Measurements from ENCODE around the gene PID1. TPM values are rescaled to one million over a fixed set of nuclear protein-coding genes. Genes with fewer than 3 reads are reported as not detected.
"Not testable (repeated sequence)": the region's sequence is repeated elsewhere in the genome, so short reads cannot be mapped to it uniquely, and the experiment has no call there.

PID1 gene
- total RNA-seq, 1 donor from 2014 or later, result not detected

DNA sequence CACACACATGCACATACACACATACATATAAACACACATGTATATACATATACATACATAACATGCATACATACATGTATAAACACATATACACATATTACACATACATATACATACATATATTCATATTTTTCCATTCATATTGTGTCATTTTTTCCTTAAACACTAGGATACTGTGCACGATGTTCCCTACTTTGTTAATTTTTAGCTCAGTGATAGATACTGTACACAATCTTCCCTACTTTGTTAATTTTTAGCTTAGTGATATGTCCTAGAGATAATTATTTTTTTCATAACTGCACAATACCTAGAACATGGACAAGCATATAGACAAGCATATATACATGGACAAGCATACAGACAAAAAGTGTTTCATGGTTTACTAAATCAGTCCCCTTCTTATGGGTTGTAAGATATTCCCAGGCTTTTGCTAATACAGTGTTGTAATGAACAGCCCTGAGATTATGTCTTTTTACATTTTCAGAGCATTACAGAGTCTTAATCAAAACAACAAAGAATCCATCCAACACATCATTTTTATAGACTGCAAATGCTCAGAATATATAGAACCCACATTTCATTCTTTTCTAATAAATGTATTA, 75.6 kb downstream of the PID1 start:
- H3K4me1 Mint-ChIP-seq (ENCODE audit: low read depth), result no peaks in the 10 kb centered on the region
- no peaks in the 10 kb centered on the region for H3K27me3 Mint-ChIP-seq (ENCODE audit: low read depth)
- DNase-seq (ENCODE audit: low spot score), result no peak
- no peak overlapping the region for H3K27ac Mint-ChIP-seq
- no peaks in the 10 kb centered on the region for H3K9me3 Mint-ChIP-seq
- no peak overlapping the region for H3K4me3 Mint-ChIP-seq (ENCODE audit: low read depth)
- intact Hi-C loops (cut with micrococcal nuclease), result no loop called here
- H3K36me3 Mint-ChIP-seq (ENCODE audit: low read depth), result no peaks in the 10 kb centered on the region

DNA sequence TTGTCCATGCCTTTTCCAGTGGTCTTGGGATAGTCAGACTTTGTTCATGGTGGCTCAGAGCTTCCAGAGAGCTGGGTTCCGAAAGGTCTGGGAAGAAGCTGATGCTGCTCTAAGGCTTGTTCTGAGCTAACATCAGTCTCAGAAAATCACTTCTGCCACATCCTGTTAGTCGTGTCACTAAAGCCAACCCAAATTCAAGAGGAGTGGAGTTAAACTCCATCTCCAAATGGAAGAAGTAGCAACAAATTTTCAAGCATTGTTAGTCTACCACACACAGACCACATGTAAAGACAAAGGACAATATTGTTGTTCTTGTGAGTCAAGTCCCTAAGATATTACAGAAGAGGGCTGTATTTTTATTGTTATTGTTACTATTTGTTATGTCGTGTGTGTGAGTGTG, 77.8 kb downstream of the PID1 start:
- H3K27me3 Mint-ChIP-seq (ENCODE audit: low read depth), result no peaks in the 10 kb centered on the region
- no peak for DNase-seq (ENCODE audit: low spot score)
- H3K4me3 Mint-ChIP-seq (ENCODE audit: low read depth), result no peak overlapping the region
- H3K9me3 Mint-ChIP-seq, result peaks cover under 1% of the 10 kb centered on the region
- no peak overlapping the region for H3K27ac Mint-ChIP-seq
- H3K36me3 Mint-ChIP-seq (ENCODE audit: low read depth), result no peaks in the 10 kb centered on the region
- intact Hi-C loops (cut with micrococcal nuclease), result no loop called here
- no peaks in the 10 kb centered on the region for H3K4me1 Mint-ChIP-seq (ENCODE audit: low read depth)

DNA sequence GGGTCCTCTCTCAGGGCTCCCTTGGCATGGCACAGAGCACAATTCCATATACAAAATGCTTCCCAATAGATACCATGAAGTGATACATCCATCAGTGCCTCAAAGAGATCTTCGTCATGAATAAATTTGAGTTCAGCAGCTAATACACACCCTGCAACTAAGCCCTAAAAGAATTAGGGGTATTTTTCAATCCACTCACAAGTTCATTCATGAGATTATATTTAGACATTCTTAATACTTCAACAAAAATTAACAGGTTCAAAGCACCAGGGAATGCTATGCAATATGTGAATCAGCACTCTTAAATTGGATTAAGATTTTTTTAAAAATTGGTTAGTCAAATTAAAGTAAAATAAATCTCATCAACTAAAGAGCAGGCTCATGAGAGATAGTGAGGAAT, 79.7 kb downstream of the PID1 start:
- H3K36me3 Mint-ChIP-seq (ENCODE audit: low read depth), result no peaks in the 10 kb centered on the region
- H3K27me3 Mint-ChIP-seq (ENCODE audit: low read depth), result no peaks in the 10 kb centered on the region
- peaks cover 19% of the 10 kb centered on the region for H3K9me3 Mint-ChIP-seq
- no peaks in the 10 kb centered on the region for H3K4me1 Mint-ChIP-seq (ENCODE audit: low read depth)
- intact Hi-C loops (cut with micrococcal nuclease), result no loop called here
- no peak overlapping the region for H3K27ac Mint-ChIP-seq
- no peak for DNase-seq (ENCODE audit: low spot score)
- no peak overlapping the region for H3K4me3 Mint-ChIP-seq (ENCODE audit: low read depth)

GRCh38 chr2:229187123-229187522, 84.0 kb downstream of the PID1 start:
- H3K4me1 Mint-ChIP-seq (ENCODE audit: low read depth); H3K27ac Mint-ChIP-seq; H3K4me3 Mint-ChIP-seq (ENCODE audit: low read depth); H3K27me3 Mint-ChIP-seq (ENCODE audit: low read depth); H3K36me3 Mint-ChIP-seq (ENCODE audit: low read depth); intact Hi-C loops (cut with micrococcal nuclease); DNase-seq (ENCODE audit: low spot score): not testable (repeated sequence)
- peaks cover 32% of the 10 kb centered on the region for H3K9me3 Mint-ChIP-seq

- H3K27me3 Mint-ChIP-seq (ENCODE audit: low read depth), result no peaks in the 10 kb centered on the region
- no peaks in the 10 kb centered on the region for H3K36me3 Mint-ChIP-seq (ENCODE audit: low read depth)
- no peak for DNase-seq (ENCODE audit: low spot score)
- H3K4me3 Mint-ChIP-seq (ENCODE audit: low read depth), result no peak overlapping the region
- intact Hi-C loops (cut with micrococcal nuclease), result no loop called here
- H3K27ac Mint-ChIP-seq, result no peak overlapping the region
- no peaks in the 10 kb centered on the region for H3K4me1 Mint-ChIP-seq (ENCODE audit: low read depth)
- peaks cover 21% of the 10 kb centered on the region for H3K9me3 Mint-ChIP-seq
Measured at GRCh38 chr2:229181641-229182040, 89.4 kb downstream of the PID1 start.

DNA sequence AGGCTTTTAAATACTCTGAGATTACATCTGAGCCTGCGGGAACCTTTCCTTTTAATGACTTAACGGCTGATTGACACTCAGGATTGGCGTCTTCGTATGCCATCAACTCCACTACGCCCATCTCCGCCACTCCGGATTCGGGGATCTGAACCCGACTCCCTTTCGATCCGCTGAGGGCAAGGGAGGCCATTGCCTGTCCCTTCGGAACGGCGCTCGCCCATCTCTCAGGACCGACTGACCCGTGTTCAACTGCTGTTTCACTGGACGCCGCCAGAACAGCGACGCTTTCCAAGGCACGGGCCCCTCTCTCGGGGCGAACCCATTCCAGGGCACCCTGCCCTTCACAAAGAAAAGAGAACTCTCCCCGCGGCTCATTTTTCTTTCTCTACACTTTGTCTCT, 90.4 kb downstream of the PID1 start:
- intact Hi-C loops (cut with micrococcal nuclease), result no loop called here
- Mint-ChIP-seq H3K9me3 (peaks cover 13% of the 10 kb centered on the region), H3K4me3 (ENCODE audit: low read depth) (no peak overlapping the region), H3K27me3 (ENCODE audit: low read depth) (no peaks in the 10 kb centered on the region), H3K27ac (no peak overlapping the region), H3K4me1 (ENCODE audit: low read depth) (no peaks in the 10 kb centered on the region), H3K36me3 (ENCODE audit: low read depth) (no peaks in the 10 kb centered on the region)
- DNase-seq (ENCODE audit: low spot score), result no peak

- no peak for DNase-seq (ENCODE audit: low spot score)
- Mint-ChIP-seq H3K4me3 (ENCODE audit: low read depth) (no peak overlapping the region), H3K27ac (no peak overlapping the region), H3K27me3 (ENCODE audit: low read depth) (no peaks in the 10 kb centered on the region), H3K4me1 (ENCODE audit: low read depth) (no peaks in the 10 kb centered on the region), H3K9me3 (peaks cover 6% of the 10 kb centered on the region), H3K36me3 (ENCODE audit: low read depth) (no peaks in the 10 kb centered on the region)
- intact Hi-C loops (cut with micrococcal nuclease), result no loop called here
Measured at GRCh38 chr2:229179628-229180027, 91.5 kb downstream of the PID1 start.

- H3K36me3 Mint-ChIP-seq (ENCODE audit: low read depth), result no peaks in the 10 kb centered on the region
- no peaks in the 10 kb centered on the region for H3K27me3 Mint-ChIP-seq (ENCODE audit: low read depth)
- peaks cover 6% of the 10 kb centered on the region for H3K9me3 Mint-ChIP-seq
- no peak for DNase-seq (ENCODE audit: low spot score)
- no peak overlapping the region for H3K27ac Mint-ChIP-seq
- no peak overlapping the region for H3K4me3 Mint-ChIP-seq (ENCODE audit: low read depth)
- no peaks in the 10 kb centered on the region for H3K4me1 Mint-ChIP-seq (ENCODE audit: low read depth)
- intact Hi-C loops (cut with micrococcal nuclease), result no loop called here
Measured at GRCh38 chr2:229178706-229179105, 92.4 kb downstream of the PID1 start.

- no peaks in the 10 kb centered on the region for H3K27me3 Mint-ChIP-seq (ENCODE audit: low read depth)
- no peaks in the 10 kb centered on the region for H3K36me3 Mint-ChIP-seq (ENCODE audit: low read depth)
- intact Hi-C loops (cut with micrococcal nuclease), result no loop called here
- no peak overlapping the region for H3K27ac Mint-ChIP-seq
- H3K4me3 Mint-ChIP-seq (ENCODE audit: low read depth), result no peak overlapping the region
- H3K4me1 Mint-ChIP-seq (ENCODE audit: low read depth), result no peaks in the 10 kb centered on the region
- no peak for DNase-seq (ENCODE audit: low spot score)
- H3K9me3 Mint-ChIP-seq, result peaks cover 6% of the 10 kb centered on the region
Measured at GRCh38 chr2:229178117-229178516, 93.0 kb downstream of the PID1 start.

GRCh38 chr2:229176136-229176535, 95.0 kb downstream of the PID1 start:
- peaks cover 6% of the 10 kb centered on the region for H3K9me3 Mint-ChIP-seq
- H3K4me3 Mint-ChIP-seq (ENCODE audit: low read depth), result no peak overlapping the region
- H3K4me1 Mint-ChIP-seq (ENCODE audit: low read depth), result no peaks in the 10 kb centered on the region
- intact Hi-C loops (cut with micrococcal nuclease), result no loop called here
- H3K27ac Mint-ChIP-seq, result no peak overlapping the region
- no peaks in the 10 kb centered on the region for H3K27me3 Mint-ChIP-seq (ENCODE audit: low read depth)
- H3K36me3 Mint-ChIP-seq (ENCODE audit: low read depth), result no peaks in the 10 kb centered on the region
- DNase-seq (ENCODE audit: low spot score), result no peak

GRCh38 chr2:229175497-229175863, 95.6 kb downstream of the PID1 start:
- Mint-ChIP-seq H3K4me1 (ENCODE audit: low read depth) (no peaks in the 10 kb centered on the region), H3K27ac (no peak overlapping the region), H3K4me3 (ENCODE audit: low read depth) (no peak overlapping the region), H3K27me3 (ENCODE audit: low read depth) (no peaks in the 10 kb centered on the region), H3K9me3 (peaks cover 6% of the 10 kb centered on the region), H3K36me3 (ENCODE audit: low read depth) (no peaks in the 10 kb centered on the region)
- intact Hi-C loops (cut with micrococcal nuclease), result no loop called here
- no peak for DNase-seq (ENCODE audit: low spot score)

- DNase-seq (ENCODE audit: low spot score), result no peak
- Mint-ChIP-seq H3K27ac (no peak overlapping the region), H3K4me3 (ENCODE audit: low read depth) (no peak overlapping the region), H3K27me3 (ENCODE audit: low read depth) (no peaks in the 10 kb centered on the region), H3K9me3 (peaks cover 6% of the 10 kb centered on the region), H3K36me3 (ENCODE audit: low read depth) (no peaks in the 10 kb centered on the region), H3K4me1 (ENCODE audit: low read depth) (no peaks in the 10 kb centered on the region)
- intact Hi-C loops (cut with micrococcal nuclease), result no loop called here
Measured at GRCh38 chr2:229174794-229175496, 96.1 kb downstream of the PID1 start.

GRCh38 chr2:229173825-229174359, 97.2 kb downstream of the PID1 start:
- Mint-ChIP-seq H3K9me3 (peaks cover 6% of the 10 kb centered on the region), H3K4me3 (ENCODE audit: low read depth) (no peak overlapping the region), H3K27ac (no peak overlapping the region), H3K36me3 (ENCODE audit: low read depth) (no peaks in the 10 kb centered on the region), H3K4me1 (ENCODE audit: low read depth) (no peaks in the 10 kb centered on the region), H3K27me3 (ENCODE audit: low read depth) (no peaks in the 10 kb centered on the region)
- intact Hi-C loops (cut with micrococcal nuclease), result no loop called here
- DNase-seq (ENCODE audit: low spot score), result no peak
